GM23338 (cell line): Measurements from ENCODE around the gene SELENOO. TPM values are rescaled to one million over a fixed set of nuclear protein-coding genes. Genes with fewer than 3 reads are reported as not detected.

Experiments
- ATAC-seq: fragments of 200-7000 bp; cut with Tn5 transposase; 3 replicates; pipeline ENCODE4 v1.9.1; 2020
- DNase-seq: peaks from one replicate; pipeline ENCODE4 v3.0.0-alpha.2; 2015; ENCODE audit warnings: low spot score
- H2AFZ ChIP-seq: fragments of 200-600 bp; sonication (generic); 2 replicates; pipeline ENCODE4 v1.8.0; 2016; ENCODE audit warnings: antibody characterized with exemption, mild to moderate bottlenecking, moderate library complexity
- H3F3A ChIP-seq: fragments of 200-600 bp; sonication (generic); replicated peaks from 2 replicates; pipeline ENCODE4 v1.8.0; 2017; ENCODE audit warnings: antibody characterized with exemption, mixed run types, low read depth
- H3K27ac ChIP-seq: fragments of 200-600 bp; sonication (generic); 2 replicates; pipeline ENCODE4 v1.6.1; 2016; ENCODE audit warnings: low read depth
- H3K27me3 ChIP-seq: fragments of 200-600 bp; sonication (generic); 2 replicates; pipeline ENCODE4 v1.8.0; 2016; ENCODE audit warnings: mild to moderate bottlenecking, mixed run types, moderate library complexity; ENCODE audit not compliant: insufficient read depth
- H3K36me3 ChIP-seq: fragments of 200-600 bp; sonication (generic); 2 replicates; pipeline ENCODE4 v1.8.0; 2016; ENCODE audit warnings: mild to moderate bottlenecking; ENCODE audit not compliant: insufficient read depth
- H3K4me1 ChIP-seq: fragments of 200-600 bp; sonication (generic); 2 replicates; pipeline ENCODE4 v1.8.0; 2016; ENCODE audit warnings: mild to moderate bottlenecking, moderate library complexity; ENCODE audit not compliant: insufficient read depth
- H3K4me2 ChIP-seq: fragments of 200-600 bp; sonication (generic); 2 replicates; pipeline ENCODE4 v1.7.1; 2017; ENCODE audit warnings: mixed run types
- H3K4me3 ChIP-seq: fragments of 200-600 bp; sonication (generic); 2 replicates; pipeline ENCODE4 v1.6.1; 2016; ENCODE audit warnings: mixed run types
- H3K79me2 ChIP-seq: fragments of 200-600 bp; sonication (generic); replicated peaks from 2 replicates; pipeline ENCODE4 v1.8.0; 2017; ENCODE audit warnings: mild to moderate bottlenecking; ENCODE audit not compliant: insufficient read depth
- H3K9me2 ChIP-seq: fragments of 200-600 bp; sonication (generic); 2 replicates; pipeline ENCODE4 v1.8.0; 2017; ENCODE audit not compliant: insufficient read depth
- H4K20me1 ChIP-seq: fragments of 200-600 bp; sonication (generic); replicated peaks from 2 replicates; pipeline ENCODE4 v1.8.0; 2017; ENCODE audit warnings: mild to moderate bottlenecking; ENCODE audit not compliant: insufficient read depth
- H3K27ac Mint-ChIP-seq: 2 replicates; pipeline ENCODE4 v1.8.0; 2020; ENCODE audit warnings: inconsistent platforms, mild to moderate bottlenecking, moderate library complexity, mixed read lengths
- H3K27me3 Mint-ChIP-seq: 3 replicates; pipeline ENCODE4 v1.8.0; 2022; ENCODE audit warnings: low read depth, mild to moderate bottlenecking, moderate library complexity, mixed read lengths, inconsistent platforms; ENCODE audit not compliant: insufficient read depth, poor library complexity
- H3K36me3 Mint-ChIP-seq: 3 replicates; pipeline ENCODE4 v1.8.0; 2021; ENCODE audit warnings: low read depth, mild to moderate bottlenecking, inconsistent platforms, moderate library complexity, mixed read lengths
- H3K4me1 Mint-ChIP-seq: 3 replicates; pipeline ENCODE4 v1.8.0; 2020; ENCODE audit warnings: mild to moderate bottlenecking, inconsistent platforms, mixed read lengths
- H3K4me3 Mint-ChIP-seq: 3 replicates; pipeline ENCODE4 v1.8.0; 2021; ENCODE audit warnings: moderate library complexity, mild to moderate bottlenecking, inconsistent platforms, mixed read lengths
- H3K9me3 Mint-ChIP-seq: 3 replicates; pipeline ENCODE4 v1.8.0; 2020; ENCODE audit warnings: moderate library complexity, mild to moderate bottlenecking, inconsistent platforms, mixed read lengths
- POLR2AphosphoS5 ChIP-seq: IDR thresholded peaks from 2 replicates; pipeline ENCODE4 v1.6.1; 2016; ENCODE audit warnings: antibody characterized with exemption, low read depth
- STAT1 ChIP-seq: IDR thresholded peaks from one replicate; pipeline ENCODE4 v1.6.1; 2016; ENCODE audit warnings: antibody characterized with exemption; ENCODE audit not compliant: unreplicated experiment
- ZNF331 ChIP-seq: fragments of 250-450 bp; sonication (Bioruptor Pico); IDR thresholded peaks from 2 replicates; pipeline ENCODE4 v1.5.0; 2020; ENCODE audit warnings: low read depth, mild to moderate bottlenecking, moderate library complexity
- polyA plus RNA-seq: library from polyadenylated mRNA; unstranded; fragments of >200 nt; fragmentation: Nextera tagmentation; extraction: Ambion mirVana; gene quantifications from 2 replicates; pipeline ENCODE4 v1.2.1, GENCODE V29; 2016
- total RNA-seq: library from RNA; depleted of rRNA; stranded (reverse); fragments of >200 nt; shearing (Covaris generic); gene quantifications from 2 replicates; pipeline ENCODE4 v1.2.3, GENCODE V29; 2014
- TF ChIP-seq, protein P1 (sequence below): IDR thresholded peaks from one replicate; pipeline ENCODE4 v1.6.1; 2018; ENCODE audit warnings: antibody characterized with exemption; ENCODE audit not compliant: unreplicated experiment
- TF ChIP-seq, protein P2 (sequence below), 2 experiments: fragments of 200-600 bp in 1 of 2; sonication (generic) in 1 of 2; conservative IDR thresholded peaks; 2 replicates each; pipeline versions ENCODE4 v1.5.1 to v1.6.1; 2016 to 2017; ENCODE audit warnings: antibody characterized with exemption in 2 of 2, low read depth in 2 of 2, mild to moderate bottlenecking in 2 of 2, moderate library complexity in 1 of 2

Gene SELENOO
- total and polyA plus RNA-seq, 2 experiments from 2014 or later: 6.8 to 21.3 TPM

GRCh38 chr22:50250555-50251476 is 50.0 kb downstream of the SELENOO start, which contains the start of gene HDAC10:
Gene HDAC10 (minus strand): TSS chr22:50251265. CDS start chr22:50251032, 233 bp downstream.
- Histone ChIP-seq H3K9me2 (no peaks in the 10 kb centered on the region), H3F3A (peaks cover 6% of the 10 kb centered on the region; the same call in 1 of the 2 replicates), H3K4me3 (peak within 1 kb of the TSS; percentile 86), H3K4me2 (peak within 1 kb of the TSS; percentile 96), H4K20me1 (peaks cover 3% of the 10 kb centered on the region; the same call in 1 of the 2 replicates), H2AFZ (peak within 1 kb of the TSS; percentile 87; the same call in 1 of the 2 replicates), H3K36me3 (no peaks in the 10 kb centered on the region), H3K4me1 (peaks cover under 1% of the 10 kb centered on the region; the same call in 1 of the 2 replicates), H3K27me3 (no peaks in the 10 kb centered on the region), H3K79me2 (no peaks in the 10 kb centered on the region; the same call in 1 of the 2 replicates), H3K27ac (no peak within 1 kb of the TSS)
- Mint-ChIP-seq H3K27me3 (peaks cover 8% of the 10 kb centered on the region), H3K36me3 (peaks cover 8% of the 10 kb centered on the region; the same call in 2 of the 3 replicates), H3K4me1 (peaks cover 10% of the 10 kb centered on the region), H3K27ac (no peak within 1 kb of the TSS), H3K9me3 (no peaks in the 10 kb centered on the region), H3K4me3 (peak within 1 kb of the TSS; percentile 83)
- TF ChIP-seq POLR2AphosphoS5: peak; percentile 37; the same call in 1 of the 2 replicates
- no peak for TF ChIP-seq ZNF331 (CRISPR knock-in tag)
- DNase-seq: peak; percentile 94
- ATAC-seq: peak; percentile 77

GRCh38 chr22:50251477-50252081 is 50.8 kb downstream of the SELENOO start:
- peak overlapping the region; percentile 86 for H3K4me3 ChIP-seq
- H4K20me1 ChIP-seq: peaks cover 3% of the 10 kb centered on the region; the same call in 1 of the 2 replicates
- Mint-ChIP-seq H3K9me3 (no peaks in the 10 kb centered on the region), H3K4me1 (peaks cover 10% of the 10 kb centered on the region), H3K27me3 (peaks cover 8% of the 10 kb centered on the region), H3K27ac (no peak overlapping the region), H3K36me3 (peaks cover 8% of the 10 kb centered on the region; the same call in 2 of the 3 replicates), H3K4me3 (peak overlapping the region; percentile 64)
- DNase-seq: peak; percentile 49
- TF ChIP-seq STAT1: no peak
- TF ChIP-seq, protein P1, sequence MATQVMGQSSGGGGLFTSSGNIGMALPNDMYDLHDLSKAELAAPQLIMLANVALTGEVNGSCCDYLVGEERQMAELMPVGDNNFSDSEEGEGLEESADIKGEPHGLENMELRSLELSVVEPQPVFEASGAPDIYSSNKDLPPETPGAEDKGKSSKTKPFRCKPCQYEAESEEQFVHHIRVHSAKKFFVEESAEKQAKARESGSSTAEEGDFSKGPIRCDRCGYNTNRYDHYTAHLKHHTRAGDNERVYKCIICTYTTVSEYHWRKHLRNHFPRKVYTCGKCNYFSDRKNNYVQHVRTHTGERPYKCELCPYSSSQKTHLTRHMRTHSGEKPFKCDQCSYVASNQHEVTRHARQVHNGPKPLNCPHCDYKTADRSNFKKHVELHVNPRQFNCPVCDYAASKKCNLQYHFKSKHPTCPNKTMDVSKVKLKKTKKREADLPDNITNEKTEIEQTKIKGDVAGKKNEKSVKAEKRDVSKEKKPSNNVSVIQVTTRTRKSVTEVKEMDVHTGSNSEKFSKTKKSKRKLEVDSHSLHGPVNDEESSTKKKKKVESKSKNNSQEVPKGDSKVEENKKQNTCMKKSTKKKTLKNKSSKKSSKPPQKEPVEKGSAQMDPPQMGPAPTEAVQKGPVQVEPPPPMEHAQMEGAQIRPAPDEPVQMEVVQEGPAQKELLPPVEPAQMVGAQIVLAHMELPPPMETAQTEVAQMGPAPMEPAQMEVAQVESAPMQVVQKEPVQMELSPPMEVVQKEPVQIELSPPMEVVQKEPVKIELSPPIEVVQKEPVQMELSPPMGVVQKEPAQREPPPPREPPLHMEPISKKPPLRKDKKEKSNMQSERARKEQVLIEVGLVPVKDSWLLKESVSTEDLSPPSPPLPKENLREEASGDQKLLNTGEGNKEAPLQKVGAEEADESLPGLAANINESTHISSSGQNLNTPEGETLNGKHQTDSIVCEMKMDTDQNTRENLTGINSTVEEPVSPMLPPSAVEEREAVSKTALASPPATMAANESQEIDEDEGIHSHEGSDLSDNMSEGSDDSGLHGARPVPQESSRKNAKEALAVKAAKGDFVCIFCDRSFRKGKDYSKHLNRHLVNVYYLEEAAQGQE: no peak
- TF ChIP-seq, protein P2, sequence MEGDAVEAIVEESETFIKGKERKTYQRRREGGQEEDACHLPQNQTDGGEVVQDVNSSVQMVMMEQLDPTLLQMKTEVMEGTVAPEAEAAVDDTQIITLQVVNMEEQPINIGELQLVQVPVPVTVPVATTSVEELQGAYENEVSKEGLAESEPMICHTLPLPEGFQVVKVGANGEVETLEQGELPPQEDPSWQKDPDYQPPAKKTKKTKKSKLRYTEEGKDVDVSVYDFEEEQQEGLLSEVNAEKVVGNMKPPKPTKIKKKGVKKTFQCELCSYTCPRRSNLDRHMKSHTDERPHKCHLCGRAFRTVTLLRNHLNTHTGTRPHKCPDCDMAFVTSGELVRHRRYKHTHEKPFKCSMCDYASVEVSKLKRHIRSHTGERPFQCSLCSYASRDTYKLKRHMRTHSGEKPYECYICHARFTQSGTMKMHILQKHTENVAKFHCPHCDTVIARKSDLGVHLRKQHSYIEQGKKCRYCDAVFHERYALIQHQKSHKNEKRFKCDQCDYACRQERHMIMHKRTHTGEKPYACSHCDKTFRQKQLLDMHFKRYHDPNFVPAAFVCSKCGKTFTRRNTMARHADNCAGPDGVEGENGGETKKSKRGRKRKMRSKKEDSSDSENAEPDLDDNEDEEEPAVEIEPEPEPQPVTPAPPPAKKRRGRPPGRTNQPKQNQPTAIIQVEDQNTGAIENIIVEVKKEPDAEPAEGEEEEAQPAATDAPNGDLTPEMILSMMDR (conservative IDR thresholded peaks at IDR 0.05; ENCODE audit: low read depth in 2 of 2): peak in 1 of 2 experiments; percentile 42; a peak in 2 of 4 replicates
- peaks cover 6% of the 10 kb centered on the region; the same call in 1 of the 2 replicates for H3F3A ChIP-seq
- no peaks in the 10 kb centered on the region for H3K27me3 ChIP-seq
- H3K4me2 ChIP-seq: peak overlapping the region; percentile 96
- no peaks in the 10 kb centered on the region for H3K79me2 ChIP-seq
- H3K9me2 ChIP-seq: no peaks in the 10 kb centered on the region
- H3K36me3 ChIP-seq: no peaks in the 10 kb centered on the region
- H2AFZ ChIP-seq: peak overlapping the region; percentile 72; the same call in 1 of the 2 replicates
- no peaks in the 10 kb centered on the region for H3K4me1 ChIP-seq
- peak; percentile 17 for ATAC-seq
- no peak overlapping the region for H3K27ac ChIP-seq
